ENCODE data around the gene CAPG.
"Not testable (repeated sequence)": the region's sequence is repeated elsewhere in the genome, so short reads cannot be mapped to it uniquely, and the experiment has no call there.

CAPG gene

GRCh38 chr2:85446296-85447221, 36.4 kb upstream of the CAPG start:
- no peaks in the 10 kb centered on the region for H3K36me3 ChIP-seq (ENCODE audit: insufficient read depth, low read length)
- H2AFZ ChIP-seq (ENCODE audit: low read depth, low read length), result no peak overlapping the region
- H3K9me3 ChIP-seq (ENCODE audit: low read length), result no peaks in the 10 kb centered on the region
- peaks cover 6% of the 10 kb centered on the region for H3K27me3 ChIP-seq (ENCODE audit: insufficient read depth, low read length)
- H3K4me1 ChIP-seq (ENCODE audit: insufficient read depth, low read length), result no peaks in the 10 kb centered on the region
- no peak overlapping the region for H3K4me3 ChIP-seq (ENCODE audit: low read length)

GRCh38 chr2:85445316-85446295, 35.4 kb upstream of the CAPG start:
- no peaks in the 10 kb centered on the region for H3K9me3 ChIP-seq (ENCODE audit: low read length)
- H3K4me1 ChIP-seq (ENCODE audit: insufficient read depth, low read length), result no peaks in the 10 kb centered on the region
- H3K27me3 ChIP-seq (ENCODE audit: insufficient read depth, low read length), result peaks cover 6% of the 10 kb centered on the region
- no peaks in the 10 kb centered on the region for H3K36me3 ChIP-seq (ENCODE audit: insufficient read depth, low read length)
- H2AFZ ChIP-seq (ENCODE audit: low read depth, low read length), result no peak overlapping the region
- H3K4me3 ChIP-seq (ENCODE audit: low read length), result no peak overlapping the region

GRCh38 chr2:85444629-85445172, 34.5 kb upstream of the CAPG start:
- peaks cover 6% of the 10 kb centered on the region for H3K27me3 ChIP-seq (ENCODE audit: insufficient read depth, low read length)
- H3K9me3 ChIP-seq (ENCODE audit: low read length), result no peaks in the 10 kb centered on the region
- no peaks in the 10 kb centered on the region for H3K4me1 ChIP-seq (ENCODE audit: insufficient read depth, low read length)
- H3K4me3 ChIP-seq (ENCODE audit: low read length), result no peak overlapping the region
- no peaks in the 10 kb centered on the region for H3K36me3 ChIP-seq (ENCODE audit: insufficient read depth, low read length)
- H2AFZ ChIP-seq (ENCODE audit: low read depth, low read length), result no peak overlapping the region

GRCh38 chr2:85441864-85442263, 31.7 kb upstream of the CAPG start:
- Histone ChIP-seq H3K27me3 (ENCODE audit: insufficient read depth, low read length) (peaks cover 6% of the 10 kb centered on the region), H3K4me1 (ENCODE audit: insufficient read depth, low read length) (no peaks in the 10 kb centered on the region), H3K9me3 (ENCODE audit: low read length) (no peaks in the 10 kb centered on the region), H3K4me3 (ENCODE audit: low read length) (no peak overlapping the region), H3K36me3 (ENCODE audit: insufficient read depth, low read length) (no peaks in the 10 kb centered on the region), H2AFZ (ENCODE audit: low read depth, low read length) (no peak overlapping the region)

- Histone ChIP-seq H3K4me1 (ENCODE audit: insufficient read depth, low read length) (no peaks in the 10 kb centered on the region), H3K36me3 (ENCODE audit: insufficient read depth, low read length) (no peaks in the 10 kb centered on the region), H3K9me3 (ENCODE audit: low read length) (no peaks in the 10 kb centered on the region), H3K4me3 (ENCODE audit: low read length) (no peak overlapping the region), H3K27me3 (ENCODE audit: insufficient read depth, low read length) (peaks cover 3% of the 10 kb centered on the region), H2AFZ (ENCODE audit: low read depth, low read length) (no peak overlapping the region)
These were observed 30.6 kb upstream of the CAPG start for GRCh38 chr2:85440729-85441128.

GRCh38 chr2:85439986-85440385, 29.8 kb upstream of the CAPG start:
- no peak overlapping the region for H3K4me3 ChIP-seq (ENCODE audit: low read length)
- H3K27me3 ChIP-seq (ENCODE audit: insufficient read depth, low read length), result peaks cover 3% of the 10 kb centered on the region
- H3K4me1 ChIP-seq (ENCODE audit: insufficient read depth, low read length), result no peaks in the 10 kb centered on the region
- H3K9me3 ChIP-seq (ENCODE audit: low read length), result no peaks in the 10 kb centered on the region
- no peak overlapping the region for H2AFZ ChIP-seq (ENCODE audit: low read depth, low read length)
- H3K36me3 ChIP-seq (ENCODE audit: insufficient read depth, low read length), result no peaks in the 10 kb centered on the region

- not testable (repeated sequence) for H2AFZ ChIP-seq (ENCODE audit: low read depth, low read length); H3K36me3 ChIP-seq (ENCODE audit: insufficient read depth, low read length); H3K9me3 ChIP-seq (ENCODE audit: low read length); H3K27me3 ChIP-seq (ENCODE audit: insufficient read depth, low read length); H3K4me1 ChIP-seq (ENCODE audit: insufficient read depth, low read length); H3K4me3 ChIP-seq (ENCODE audit: low read length)
These were observed 29.4 kb upstream of the CAPG start for GRCh38 chr2:85439569-85439968.

- no peaks in the 10 kb centered on the region for H3K4me1 ChIP-seq (ENCODE audit: insufficient read depth, low read length)
- no peak overlapping the region for H2AFZ ChIP-seq (ENCODE audit: low read depth, low read length)
- peaks cover 3% of the 10 kb centered on the region for H3K27me3 ChIP-seq (ENCODE audit: insufficient read depth, low read length)
- no peaks in the 10 kb centered on the region for H3K9me3 ChIP-seq (ENCODE audit: low read length)
- H3K4me3 ChIP-seq (ENCODE audit: low read length), result no peak overlapping the region
- no peaks in the 10 kb centered on the region for H3K36me3 ChIP-seq (ENCODE audit: insufficient read depth, low read length)
These were observed 28.9 kb upstream of the CAPG start for GRCh38 chr2:85439025-85439472.

- no peak overlapping the region for H3K4me3 ChIP-seq (ENCODE audit: low read length)
- H2AFZ ChIP-seq (ENCODE audit: low read depth, low read length), result no peak overlapping the region
- H3K27me3 ChIP-seq (ENCODE audit: insufficient read depth, low read length), result peaks cover 3% of the 10 kb centered on the region
- H3K36me3 ChIP-seq (ENCODE audit: insufficient read depth, low read length), result no peaks in the 10 kb centered on the region
- H3K4me1 ChIP-seq (ENCODE audit: insufficient read depth, low read length), result no peaks in the 10 kb centered on the region
- H3K9me3 ChIP-seq (ENCODE audit: low read length), result no peaks in the 10 kb centered on the region
These were observed 28.2 kb upstream of the CAPG start for GRCh38 chr2:85438201-85439024.

- no peaks in the 10 kb centered on the region for H3K9me3 ChIP-seq (ENCODE audit: low read length)
- H3K4me1 ChIP-seq (ENCODE audit: insufficient read depth, low read length), result peaks cover 4% of the 10 kb centered on the region
- no peaks in the 10 kb centered on the region for H3K27me3 ChIP-seq (ENCODE audit: insufficient read depth, low read length)
- H2AFZ ChIP-seq (ENCODE audit: low read depth, low read length), result no peak overlapping the region
- H3K36me3 ChIP-seq (ENCODE audit: insufficient read depth, low read length), result no peaks in the 10 kb centered on the region
- H3K4me3 ChIP-seq (ENCODE audit: low read length), result no peak overlapping the region
These were observed 27.5 kb upstream of the CAPG start for GRCh38 chr2:85437488-85438200.

- Histone ChIP-seq H3K4me3 (ENCODE audit: low read length) (no peak overlapping the region), H3K9me3 (ENCODE audit: low read length) (no peaks in the 10 kb centered on the region), H3K4me1 (ENCODE audit: insufficient read depth, low read length) (peaks cover 7% of the 10 kb centered on the region), H3K36me3 (ENCODE audit: insufficient read depth, low read length) (no peaks in the 10 kb centered on the region), H3K27me3 (ENCODE audit: insufficient read depth, low read length) (no peaks in the 10 kb centered on the region), H2AFZ (ENCODE audit: low read depth, low read length) (no peak overlapping the region)
These were observed 26.8 kb upstream of the CAPG start for GRCh38 chr2:85436836-85437487.

Measured in neuron (in vitro differentiated cells).